Peyer's patch (tissue), 4 donors: ENCODE results near the gene CNOT1. TPM values are rescaled to one million over a fixed set of nuclear protein-coding genes. Genes with fewer than 3 reads are reported as not detected.

Experiments used
- DNase-seq, 3 donors: peaks; one replicate each; pipeline ENCODE4 v3.0.0-alpha.2; 2017 to 2019
- H3K27ac ChIP-seq, 4 donors: fragments of 200-600 bp; sonication (generic); one replicate each; pipeline ENCODE4 v1.5.1; 2016 to 2019
- H3K27me3 ChIP-seq, 2 donors: fragments of 200-600 bp; sonication (generic); one replicate each; pipeline ENCODE4 v1.5.1; 2019
- H3K36me3 ChIP-seq, 3 donors: fragments of 200-600 bp; sonication (generic); one replicate each; pipeline ENCODE4 v1.5.1; 2016 to 2019
- H3K4me1 ChIP-seq, 4 donors: fragments of 200-600 bp; sonication (generic); one replicate each; pipeline ENCODE4 v1.5.1; 2016 to 2019
- H3K4me3 ChIP-seq, 4 donors: fragments of 200-600 bp; sonication (generic); 1 replicate in 3 of 4; 2 replicates in 1 of 4; pipeline ENCODE4 v1.5.1; 2016 to 2019; ENCODE audit warnings: mild to moderate bottlenecking in 1 of 4
- H3K9me3 ChIP-seq, 4 donors: fragments of 200-600 bp; sonication (generic); one replicate each; pipeline ENCODE4 v1.5.1; 2016 to 2019; ENCODE audit warnings: mild to moderate bottlenecking in 1 of 4
- POLR2A ChIP-seq, 2 donors: fragments of 450-650 bp; IDR thresholded peaks; one replicate each; pipeline ENCODE4 v1.5.1; 2017; ENCODE audit warnings: antibody characterized with exemption in 2 of 2, mild to moderate bottlenecking in 2 of 2, moderate library complexity in 2 of 2
- total RNA-seq, 4 donors: library from RNA; depleted of rRNA; stranded (reverse); fragments of >200 nt; gene quantifications; one replicate each; pipeline ENCODE4 v1.1.0, GENCODE V29; 2016
- TF ChIP-seq, protein P1 (sequence below), 6 experiments: fragments of 450-650 bp in 4 of 6; fragments of 200-600 bp in 2 of 6; sonication (generic) in 1 of 6; IDR thresholded peaks; one replicate each; pipeline ENCODE4 v1.5.1; 2017 to 2019; ENCODE audit warnings: antibody characterized with exemption in 6 of 6, mild to moderate bottlenecking in 3 of 6, moderate library complexity in 1 of 6

The CNOT1 gene
- total RNA-seq, 4 donors from 2014 or later, result 165 to 211 (median 190) TPM

DNA sequence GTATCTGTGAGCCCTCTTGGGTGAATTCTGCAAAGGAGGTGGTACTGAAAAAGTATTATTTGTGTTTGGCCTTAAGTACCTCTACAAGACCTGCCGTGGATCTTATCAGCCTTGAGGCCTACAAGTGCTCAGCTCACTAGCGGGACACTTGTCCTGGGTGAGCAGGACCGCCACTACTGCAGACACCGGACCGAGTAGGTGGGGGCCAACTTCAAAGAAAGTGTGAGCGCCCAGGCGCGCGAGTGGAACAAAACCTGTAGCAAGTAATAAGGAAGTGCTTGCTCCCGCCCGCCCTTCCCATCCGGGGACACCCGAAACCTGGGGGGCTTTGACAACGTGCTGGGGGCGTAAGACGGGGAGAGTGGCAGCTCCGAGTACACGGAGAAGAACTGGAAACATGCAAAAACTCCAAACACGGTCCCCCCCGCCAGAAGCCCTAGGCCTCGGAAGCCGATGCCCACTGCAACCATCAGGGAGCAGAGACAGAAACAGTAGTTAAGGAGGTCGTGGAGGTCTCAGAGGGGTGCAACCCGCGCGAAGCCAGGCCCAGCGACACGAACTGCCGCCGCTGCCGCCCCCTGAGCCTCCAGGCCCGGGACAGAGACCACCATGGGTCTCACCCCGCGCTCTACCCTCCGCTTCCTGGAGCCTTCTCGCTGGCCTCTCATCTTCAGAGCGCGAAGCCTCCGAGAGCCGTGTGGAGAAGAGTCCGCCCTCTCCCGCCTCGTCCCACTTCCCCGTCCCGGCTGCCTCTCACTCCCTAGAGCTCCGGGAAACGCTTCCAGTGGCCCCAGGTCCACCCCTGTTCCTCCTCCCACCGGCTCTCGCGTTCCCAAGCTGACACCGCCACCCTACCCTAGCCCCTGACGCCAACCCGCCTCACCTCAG, 537 bp downstream of the CNOT1 start:
- Histone ChIP-seq H3K27me3 (no peaks in the 10 kb centered on the region), H3K36me3 (peaks cover 0 to 10% (median 0%) of the 10 kb centered on the region in 3 donors), H3K27ac (peak overlapping the region; percentile 98 to 100 (median 99)), H3K9me3 (no peaks in the 10 kb centered on the region), H3K4me1 (peaks cover 0 to 18% (median 7%) of the 10 kb centered on the region in 4 donors), H3K4me3 (peak overlapping the region; percentile 86 to 98 (median 92))
- peak; percentile 80 to 90 (median 80) for DNase-seq
- no peak for TF ChIP-seq POLR2A (IDR thresholded peaks at IDR 0.05)
- TF ChIP-seq, protein P1, sequence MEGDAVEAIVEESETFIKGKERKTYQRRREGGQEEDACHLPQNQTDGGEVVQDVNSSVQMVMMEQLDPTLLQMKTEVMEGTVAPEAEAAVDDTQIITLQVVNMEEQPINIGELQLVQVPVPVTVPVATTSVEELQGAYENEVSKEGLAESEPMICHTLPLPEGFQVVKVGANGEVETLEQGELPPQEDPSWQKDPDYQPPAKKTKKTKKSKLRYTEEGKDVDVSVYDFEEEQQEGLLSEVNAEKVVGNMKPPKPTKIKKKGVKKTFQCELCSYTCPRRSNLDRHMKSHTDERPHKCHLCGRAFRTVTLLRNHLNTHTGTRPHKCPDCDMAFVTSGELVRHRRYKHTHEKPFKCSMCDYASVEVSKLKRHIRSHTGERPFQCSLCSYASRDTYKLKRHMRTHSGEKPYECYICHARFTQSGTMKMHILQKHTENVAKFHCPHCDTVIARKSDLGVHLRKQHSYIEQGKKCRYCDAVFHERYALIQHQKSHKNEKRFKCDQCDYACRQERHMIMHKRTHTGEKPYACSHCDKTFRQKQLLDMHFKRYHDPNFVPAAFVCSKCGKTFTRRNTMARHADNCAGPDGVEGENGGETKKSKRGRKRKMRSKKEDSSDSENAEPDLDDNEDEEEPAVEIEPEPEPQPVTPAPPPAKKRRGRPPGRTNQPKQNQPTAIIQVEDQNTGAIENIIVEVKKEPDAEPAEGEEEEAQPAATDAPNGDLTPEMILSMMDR (IDR thresholded peaks at IDR 0.05), result no peak

DNA sequence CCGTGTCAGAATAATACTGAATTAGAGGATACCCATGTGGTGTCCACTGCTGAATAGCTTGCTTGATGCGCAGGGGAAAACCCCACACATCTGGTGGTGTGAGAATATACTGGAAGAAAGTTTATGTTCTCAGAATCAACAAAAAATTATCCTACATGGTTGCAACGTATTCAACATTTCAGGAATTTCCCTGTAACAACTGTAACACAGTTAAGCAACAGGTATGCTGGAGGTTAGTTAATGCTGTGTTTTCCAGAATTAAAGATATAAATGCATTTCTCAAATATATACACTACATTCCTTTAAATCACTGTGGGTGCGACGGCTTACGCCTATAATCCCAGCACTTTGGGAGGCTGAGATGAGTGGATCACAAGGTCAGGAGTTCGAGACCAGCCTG, 5.4 kb downstream of the CNOT1 start:
- Histone ChIP-seq H3K27ac (no peak overlapping the region), H3K9me3 (no peaks in the 10 kb centered on the region), H3K4me3 (no peak overlapping the region), H3K4me1 (peaks cover 0 to 18% (median 7%) of the 10 kb centered on the region in 4 donors), H3K36me3 (peaks cover 0 to 49% (median 0%) of the 10 kb centered on the region in 3 donors), H3K27me3 (no peaks in the 10 kb centered on the region)
- no peak for TF ChIP-seq POLR2A (IDR thresholded peaks at IDR 0.05)
- TF ChIP-seq, protein P1 (IDR thresholded peaks at IDR 0.05), result no peak
- DNase-seq, result no peak

DNA sequence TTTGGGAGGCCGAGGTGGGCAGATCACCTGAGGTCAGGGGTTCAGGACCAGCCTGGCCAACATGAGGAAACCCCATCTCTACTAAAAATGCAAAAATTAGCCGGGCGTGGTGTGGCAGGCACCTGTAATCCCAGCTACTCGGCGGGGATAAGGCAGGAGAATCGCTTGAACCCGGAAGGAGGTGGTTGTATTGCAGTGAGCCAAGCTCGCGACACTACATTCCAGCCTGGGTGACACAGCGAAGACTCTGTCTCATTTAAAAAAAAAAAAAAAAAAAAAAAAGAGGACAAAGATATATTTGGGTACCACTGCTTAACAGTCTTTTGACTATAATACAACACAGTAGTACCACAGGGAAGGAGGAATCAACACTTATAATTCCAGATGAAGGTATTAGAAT, 9.2 kb downstream of the CNOT1 start:
- Histone ChIP-seq H3K4me1 (no peaks in the 10 kb centered on the region), H3K9me3 (no peaks in the 10 kb centered on the region), H3K27me3 (no peaks in the 10 kb centered on the region), H3K36me3 (peaks cover 0 to 72% (median 0%) of the 10 kb centered on the region in 3 donors), H3K27ac (no peak overlapping the region), H3K4me3 (no peak overlapping the region)
- TF ChIP-seq, protein P1 (IDR thresholded peaks at IDR 0.05), result no peak
- no peak for TF ChIP-seq POLR2A (IDR thresholded peaks at IDR 0.05)
- DNase-seq, result no peak

DNA sequence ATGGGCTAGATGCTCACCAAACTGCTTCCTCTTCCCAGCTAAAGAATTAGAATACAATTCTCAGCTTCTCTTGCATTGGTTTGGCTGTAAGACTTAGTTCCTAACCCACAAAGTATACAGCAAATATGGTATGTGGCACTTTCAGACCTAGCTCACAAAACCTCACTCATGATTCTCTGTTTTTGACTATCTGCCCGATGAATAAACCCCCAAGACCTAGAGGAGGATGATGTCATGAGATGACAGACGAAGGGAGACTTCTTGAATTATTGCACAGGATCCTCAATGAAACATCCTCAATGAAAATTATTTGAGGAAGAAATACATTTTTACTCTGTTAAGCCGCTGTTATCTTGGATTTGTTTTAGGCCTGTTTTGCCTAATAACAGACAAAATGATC, 14.3 kb downstream of the CNOT1 start:
- no peaks in the 10 kb centered on the region for H3K27me3 ChIP-seq
- DNase-seq, result no peak
- no peak overlapping the region for H3K4me3 ChIP-seq
- no peaks in the 10 kb centered on the region for H3K4me1 ChIP-seq
- no peaks in the 10 kb centered on the region for H3K9me3 ChIP-seq
- H3K36me3 ChIP-seq, result peaks cover 0 to 40% (median 0%) of the 10 kb centered on the region in 3 donors
- no peak overlapping the region for H3K27ac ChIP-seq
- TF ChIP-seq, protein P1 (IDR thresholded peaks at IDR 0.05), result no peak
- TF ChIP-seq POLR2A (IDR thresholded peaks at IDR 0.05), result no peak

DNA sequence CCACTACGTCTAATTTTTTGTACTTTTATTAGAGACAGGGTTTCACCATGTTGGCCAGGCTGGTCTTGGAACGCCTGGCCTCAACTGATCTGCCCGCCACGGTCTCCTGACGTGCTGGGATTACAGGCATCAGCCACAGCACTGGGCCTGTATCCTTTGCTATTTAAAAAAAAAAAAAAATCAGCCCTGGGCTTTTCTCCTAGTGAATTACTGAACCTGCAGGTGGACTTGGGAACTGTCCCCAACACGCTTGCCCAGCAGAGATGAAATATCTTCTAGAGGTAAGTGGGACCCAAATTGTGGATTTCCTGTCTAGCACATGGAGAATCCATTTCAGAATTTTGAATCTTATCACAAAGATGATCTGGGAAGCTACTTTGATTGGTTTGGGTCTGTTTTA, 14.8 kb downstream of the CNOT1 start:
- H3K27me3 ChIP-seq, result no peaks in the 10 kb centered on the region
- H3K4me3 ChIP-seq, result no peak overlapping the region
- TF ChIP-seq, protein P1 (IDR thresholded peaks at IDR 0.05), result no peak
- no peak for TF ChIP-seq POLR2A (IDR thresholded peaks at IDR 0.05)
- DNase-seq, result no peak
- no peaks in the 10 kb centered on the region for H3K9me3 ChIP-seq
- H3K4me1 ChIP-seq, result no peaks in the 10 kb centered on the region
- H3K27ac ChIP-seq, result no peak overlapping the region
- H3K36me3 ChIP-seq, result peaks cover 0 to 40% (median 0%) of the 10 kb centered on the region in 3 donors
